ENCODE measurements around the gene ATG4B. TPM values are rescaled to one million over a fixed set of nuclear protein-coding genes. Genes with fewer than 3 reads are reported as not detected.

Gene ATG4B
- total and polyA plus RNA-seq, 2 of the 4 experiments (the other 2 are of a cell fraction), result 113 to 146 TPM

- dilution Hi-C loops (cut with HindIII; ENCODE audit: low sequenced_read_pairs, unreplicated experiment) (no loop called here), in situ Hi-C loops (cut with MboI; ENCODE audit: low sequenced_read_pairs) (no loop called here), intact Hi-C loops (cut with micrococcal nuclease) (no loop called here)
- Histone ChIP-seq H2BK5ac (ENCODE audit: low read depth, low read length, poor library complexity, severe bottlenecking) (no peak overlapping the region), H3K27ac (ENCODE audit: insufficient read depth, low read length) (no peak overlapping the region), H3K4ac (ENCODE audit: low read depth, low read length) (no peak overlapping the region), H2AK5ac (ENCODE audit: low read depth, low read length) (no peak overlapping the region), H3K4me3 (ENCODE audit: insufficient read depth, low read depth, low read length) (no peak overlapping the region), H2AFZ (replicated peaks; ENCODE audit: low read length, poor library complexity) (no peak overlapping the region), H2BK120ac (ENCODE audit: low read depth, low read length) (no peak overlapping the region), H3K79me1 (ENCODE audit: low read depth in 1 of 2, low read length in 2 of 2) (no peaks in the 10 kb centered on the region; a peak in 1 of 4 replicates), H4K20me1 (ENCODE audit: insufficient read depth, low read length) (no peaks in the 10 kb centered on the region; the same call in 1 of the 2 replicates), H3K14ac (replicated peaks; ENCODE audit: low read depth, low read length) (no peak overlapping the region), H3K9me3 (ENCODE audit: control insufficient read depth, insufficient read depth, low read length) (peaks cover 7% of the 10 kb centered on the region; the same call in 1 of the 2 replicates), H3K23ac (ENCODE audit: low read depth, low read length) (no peak overlapping the region), H4K8ac (ENCODE audit: low read depth in 2 of 2, low read length in 2 of 2) (no peak overlapping the region), H3K56ac (ENCODE audit: extremely low read depth, insufficient read depth, low read length) (no peak overlapping the region), H3K4me2 (ENCODE audit: low read depth, low read length) (no peak overlapping the region), H3K9ac (ENCODE audit: low read depth, low read length) (no peak overlapping the region), H3K27me3 (ENCODE audit: control insufficient read depth, insufficient read depth, low read length) (no peaks in the 10 kb centered on the region), H2BK15ac (ENCODE audit: low read depth, low read length) (no peak overlapping the region), H3K18ac (ENCODE audit: low read depth, low read length) (no peak overlapping the region), H4K5ac (ENCODE audit: low read depth, low read length) (no peak overlapping the region), H2BK20ac (ENCODE audit: low read depth, low read length) (no peak overlapping the region), H3K4me1 (ENCODE audit: control insufficient read depth, insufficient read depth, low read length) (no peaks in the 10 kb centered on the region), H4K91ac (ENCODE audit: insufficient read depth, low read depth, low read length) (no peak overlapping the region), H3K9me1 (ENCODE audit: insufficient read depth, low read length) (no peaks in the 10 kb centered on the region), H2AK9ac (replicated peaks; ENCODE audit: low read depth, low read length, poor library complexity) (no peak overlapping the region), H3K36me3 (ENCODE audit: control insufficient read depth, insufficient read depth, low read length) (peaks cover 39% of the 10 kb centered on the region)
- WGBS, 2 experiments (ENCODE audit: extremely low coverage in 2 of 2, insufficient read length in 1 of 2), result 96% methylated on average over 9 of the region's 21 CpGs; no CpG with 5 or more reads in 1 of the 2 experiments
- TF ChIP-seq RCOR1 (IDR thresholded peaks at IDR 0.05; ENCODE audit: insufficient replicate concordance, low read length) (no peak), FOS (IDR thresholded peaks at IDR 0.05; ENCODE audit: low read depth, low read length) (no peak), NFE2L2 (IDR thresholded peaks at IDR 0.05; ENCODE audit: low read depth, low read length) (no peak), ELK1 (IDR thresholded peaks at IDR 0.05; ENCODE audit: borderline replicate concordance, low read depth, low read length) (no peak), POLR2A (IDR thresholded peaks at IDR 0.05; ENCODE audit: low read depth, low read length) (no peak), MAZ (IDR thresholded peaks at IDR 0.05; ENCODE audit: borderline replicate concordance, low read depth, low read length) (no peak), MXI1 (IDR thresholded peaks at IDR 0.05; ENCODE audit: borderline replicate concordance, low read depth, low read length) (no peak), SMC3 (IDR thresholded peaks at IDR 0.05; ENCODE audit: low read depth, low read length) (no peak), BHLHE40 (IDR thresholded peaks at IDR 0.05; ENCODE audit: low read depth, low read length) (no peak), MAFK (IDR thresholded peaks at IDR 0.05; ENCODE audit: low read depth, low read length) (no peak), CTCF (conservative IDR thresholded peaks at IDR 0.05; ENCODE audit: low read depth, low read length) (no peak)
- DNase-seq, result no peak
- no peak for ATAC-seq (ENCODE audit: low read depth)
- ChIA-PET POLR2A (ENCODE audit: unreplicated experiment) (no interaction called here), CTCF (no interaction called here)
- BruUV-seq (replicated peaks), result no TSS peak
Measured at GRCh38 chr2:241722896-241723454, 85.5 kb downstream of the ATG4B start.
